NCI-H1694 treated with DMSO at 0.1 percent for 48 hours (cell line): ENCODE results near the gene DOCK4.
"Not testable (repeated sequence)": the region's sequence is repeated elsewhere in the genome, so short reads cannot be mapped to it uniquely, and the experiment has no call there.

ENCODE experiments used
- DNase-seq: peaks from one replicate; lab custom pipeline; 2025; lab: John Stamatoyannopoulos, UW

DOCK4 gene, protein sequence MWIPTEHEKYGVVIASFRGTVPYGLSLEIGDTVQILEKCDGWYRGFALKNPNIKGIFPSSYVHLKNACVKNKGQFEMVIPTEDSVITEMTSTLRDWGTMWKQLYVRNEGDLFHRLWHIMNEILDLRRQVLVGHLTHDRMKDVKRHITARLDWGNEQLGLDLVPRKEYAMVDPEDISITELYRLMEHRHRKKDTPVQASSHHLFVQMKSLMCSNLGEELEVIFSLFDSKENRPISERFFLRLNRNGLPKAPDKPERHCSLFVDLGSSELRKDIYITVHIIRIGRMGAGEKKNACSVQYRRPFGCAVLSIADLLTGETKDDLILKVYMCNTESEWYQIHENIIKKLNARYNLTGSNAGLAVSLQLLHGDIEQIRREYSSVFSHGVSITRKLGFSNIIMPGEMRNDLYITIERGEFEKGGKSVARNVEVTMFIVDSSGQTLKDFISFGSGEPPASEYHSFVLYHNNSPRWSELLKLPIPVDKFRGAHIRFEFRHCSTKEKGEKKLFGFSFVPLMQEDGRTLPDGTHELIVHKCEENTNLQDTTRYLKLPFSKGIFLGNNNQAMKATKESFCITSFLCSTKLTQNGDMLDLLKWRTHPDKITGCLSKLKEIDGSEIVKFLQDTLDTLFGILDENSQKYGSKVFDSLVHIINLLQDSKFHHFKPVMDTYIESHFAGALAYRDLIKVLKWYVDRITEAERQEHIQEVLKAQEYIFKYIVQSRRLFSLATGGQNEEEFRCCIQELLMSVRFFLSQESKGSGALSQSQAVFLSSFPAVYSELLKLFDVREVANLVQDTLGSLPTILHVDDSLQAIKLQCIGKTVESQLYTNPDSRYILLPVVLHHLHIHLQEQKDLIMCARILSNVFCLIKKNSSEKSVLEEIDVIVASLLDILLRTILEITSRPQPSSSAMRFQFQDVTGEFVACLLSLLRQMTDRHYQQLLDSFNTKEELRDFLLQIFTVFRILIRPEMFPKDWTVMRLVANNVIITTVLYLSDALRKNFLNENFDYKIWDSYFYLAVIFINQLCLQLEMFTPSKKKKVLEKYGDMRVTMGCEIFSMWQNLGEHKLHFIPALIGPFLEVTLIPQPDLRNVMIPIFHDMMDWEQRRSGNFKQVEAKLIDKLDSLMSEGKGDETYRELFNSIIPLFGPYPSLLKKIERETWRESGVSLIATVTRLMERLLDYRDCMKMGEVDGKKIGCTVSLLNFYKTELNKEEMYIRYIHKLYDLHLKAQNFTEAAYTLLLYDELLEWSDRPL (N-terminal part only)

DNA sequence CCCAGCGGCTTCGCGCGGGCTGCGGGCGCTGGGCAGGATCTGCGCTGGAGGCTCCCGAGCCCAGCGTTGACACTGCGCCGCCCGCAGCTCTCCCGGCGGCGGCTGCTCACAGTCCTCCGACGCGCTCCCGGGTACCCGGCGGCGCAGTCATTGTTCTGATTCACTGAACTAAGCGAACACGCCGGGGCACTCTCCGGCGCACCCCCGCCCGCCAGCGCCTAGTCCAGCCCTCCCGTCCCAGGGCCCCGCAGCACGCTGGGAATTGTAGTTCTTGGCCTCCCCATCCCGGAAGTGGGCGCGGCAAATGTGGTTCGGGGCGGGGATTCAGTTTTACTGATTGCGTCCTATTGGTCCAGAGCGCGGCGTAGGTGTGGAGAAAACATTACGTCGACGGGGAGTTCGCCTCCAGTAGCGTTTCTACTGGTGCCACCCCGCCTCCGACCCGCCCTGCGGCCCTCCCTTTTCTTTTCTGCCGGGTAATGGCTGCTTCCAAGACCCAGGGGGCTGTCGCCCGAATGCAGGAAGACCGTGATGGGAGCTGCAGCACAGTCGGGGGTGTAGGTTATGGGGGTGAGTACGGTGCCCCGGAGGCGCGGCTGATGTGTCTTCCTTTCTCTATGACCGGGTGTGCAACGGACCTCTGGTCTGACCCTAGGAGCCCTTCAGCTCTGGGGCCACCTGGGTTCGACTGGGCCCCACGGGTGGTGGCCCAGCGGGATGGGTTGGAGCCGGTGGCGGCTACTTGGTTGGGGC is at the start of gene DOCK4, which contains the start of gene ZNF277:
Gene DOCK4, minus strand, starts transcription at position 162 of the 753 bp plus-strand sequence. CDS start 261 bp downstream, outside the sequence.
Gene ZNF277, plus strand, starts transcription at position 458 of the 753 bp plus-strand sequence. Its CDS starts 22 bp downstream, at position 480.
- DNase-seq: peak; percentile 96

- DNase-seq: no peak
Observed at GRCh38 chr7:112255388-112255720, 49.2 kb upstream of the DOCK4 start.

- no peak for DNase-seq
Observed at GRCh38 chr7:112254709-112255387, 48.6 kb upstream of the DOCK4 start.

- no peak for DNase-seq
Observed at GRCh38 chr7:112254156-112254555, 48.0 kb upstream of the DOCK4 start.

GRCh38 chr7:112252691-112253090 is 46.5 kb upstream of the DOCK4 start:
- no peak for DNase-seq

DNA sequence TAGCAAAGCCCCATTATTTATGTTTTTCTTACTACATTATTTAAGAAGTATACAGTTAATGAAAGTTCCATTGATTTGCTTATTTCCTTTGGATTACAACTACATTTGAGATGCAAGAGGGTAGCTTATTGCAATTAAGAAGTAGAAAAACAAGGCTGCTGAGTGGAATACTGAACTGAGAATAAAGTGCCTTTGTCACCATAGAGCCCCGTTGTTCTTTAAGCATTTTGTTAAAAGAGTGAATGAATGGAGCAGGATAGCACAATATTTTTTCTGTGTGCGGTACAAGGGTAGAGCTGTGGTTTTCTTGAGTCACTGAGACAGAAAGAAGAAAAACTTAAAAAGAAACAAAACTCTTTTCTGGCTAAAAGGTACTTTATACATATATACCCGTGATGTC is 45.9 kb upstream of the DOCK4 start:
- no peak for DNase-seq

DNA sequence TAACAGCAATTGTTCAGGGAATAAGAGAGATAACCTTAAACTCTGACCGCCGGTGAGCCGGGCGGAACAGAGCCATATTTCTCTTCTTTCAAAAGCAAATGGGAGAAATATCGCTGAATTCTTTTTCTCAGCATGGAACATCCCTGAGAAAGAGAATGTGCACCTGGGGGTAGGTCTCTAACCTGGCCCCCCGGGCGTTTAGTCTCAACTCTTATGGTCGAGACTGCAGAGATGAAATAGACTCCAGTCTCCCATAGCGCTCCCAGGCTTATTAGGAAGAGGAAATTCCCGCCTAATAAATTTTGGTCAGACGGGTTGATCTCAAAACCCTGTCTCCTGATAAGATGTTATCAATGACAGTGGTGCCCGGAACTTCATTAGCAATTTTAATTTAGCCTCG is 43.8 kb upstream of the DOCK4 start:
- not testable (repeated sequence) for DNase-seq

DNA sequence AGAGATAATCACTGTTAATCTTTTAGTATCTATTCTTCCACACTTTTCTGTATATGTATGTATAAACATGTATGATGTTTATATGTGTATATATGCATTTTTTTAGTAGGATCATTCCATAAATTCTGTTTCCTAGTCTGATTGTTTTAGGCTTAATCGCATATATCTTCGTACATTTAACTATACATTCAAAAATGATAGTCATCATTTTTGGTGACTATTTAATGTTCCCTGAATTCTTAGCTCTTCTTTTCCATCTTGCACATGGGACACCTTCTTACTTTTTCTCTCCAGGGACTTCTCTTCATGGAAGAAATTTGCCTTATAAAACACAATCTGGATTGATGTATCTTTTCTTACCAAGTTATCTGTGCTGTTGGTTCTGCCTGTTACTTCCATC is 42.4 kb upstream of the DOCK4 start:
- DNase-seq: no peak

DNA sequence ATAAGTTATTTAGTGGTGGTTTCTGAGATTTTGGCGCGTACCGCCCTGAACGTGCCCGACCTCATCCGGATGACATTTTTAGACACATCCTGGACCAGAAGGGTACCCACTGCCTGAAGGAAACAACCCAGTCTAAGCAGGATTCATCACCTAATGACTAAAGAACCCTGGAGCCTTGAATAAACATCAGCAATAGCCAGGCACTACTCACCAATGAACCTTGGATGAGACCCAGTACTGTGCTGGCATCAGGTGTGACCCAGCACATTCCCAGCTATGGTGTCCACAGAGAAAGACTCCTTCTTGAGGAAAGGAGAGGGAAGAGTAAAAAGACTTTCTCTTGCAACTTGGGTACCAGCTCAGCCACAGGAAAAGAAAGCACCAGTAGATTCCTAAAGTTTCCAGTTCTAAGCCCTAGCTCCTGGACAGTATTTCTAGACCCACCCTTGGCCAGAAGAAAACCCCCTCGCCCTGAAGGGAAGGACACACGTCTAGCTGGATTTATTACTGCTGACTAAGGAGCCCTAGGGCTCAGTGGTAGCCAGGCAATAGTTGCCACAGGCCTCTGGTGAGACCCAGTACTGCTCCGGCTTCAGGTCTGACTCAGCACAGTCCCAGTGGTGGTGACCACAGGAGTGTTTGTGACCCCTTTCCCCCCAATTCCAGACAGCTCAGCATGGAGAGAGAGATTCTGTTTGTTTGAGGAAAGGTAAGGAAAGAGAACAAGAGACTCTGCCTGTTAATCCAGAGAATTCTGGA is 32.8 kb upstream of the DOCK4 start:
- DNase-seq: no peak

GRCh38 chr7:112238330-112238729 is 32.1 kb upstream of the DOCK4 start:
- DNase-seq: no peak

GRCh38 chr7:112236597-112236996 is 30.4 kb upstream of the DOCK4 start:
- no peak for DNase-seq

GRCh38 chr7:112234147-112234546 is 27.9 kb upstream of the DOCK4 start:
- DNase-seq: no peak

DNA sequence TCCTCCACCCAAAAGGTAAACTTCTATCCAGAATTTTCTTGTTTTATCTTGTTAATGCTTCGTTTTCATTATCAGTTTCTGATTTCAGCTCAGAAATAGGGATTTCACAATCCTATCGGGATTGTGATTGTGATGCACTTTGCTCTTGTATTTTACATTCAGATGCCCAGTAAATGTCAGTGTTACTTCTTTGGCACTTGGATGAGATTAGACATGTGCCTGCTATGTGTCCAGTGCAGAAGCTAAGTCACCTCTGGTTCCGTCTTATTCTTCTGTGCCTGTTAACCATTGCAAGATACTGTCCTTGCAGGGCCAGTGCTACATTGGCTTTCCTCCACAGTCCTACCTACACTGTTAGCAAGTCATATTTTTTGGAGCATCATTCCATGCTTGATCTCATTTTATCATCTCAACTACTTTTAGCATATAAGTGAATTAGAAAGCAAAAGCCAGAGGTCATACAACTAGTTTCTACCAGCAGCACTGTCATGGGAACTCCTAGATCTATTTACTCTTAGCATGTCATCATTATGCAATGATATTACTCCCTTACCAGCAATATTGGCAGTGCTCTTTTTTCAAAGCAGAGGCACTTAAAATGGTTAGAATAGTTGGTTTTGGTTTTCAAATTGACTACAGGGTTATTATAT is 27.0 kb upstream of the DOCK4 start:
- DNase-seq: no peak

DNA sequence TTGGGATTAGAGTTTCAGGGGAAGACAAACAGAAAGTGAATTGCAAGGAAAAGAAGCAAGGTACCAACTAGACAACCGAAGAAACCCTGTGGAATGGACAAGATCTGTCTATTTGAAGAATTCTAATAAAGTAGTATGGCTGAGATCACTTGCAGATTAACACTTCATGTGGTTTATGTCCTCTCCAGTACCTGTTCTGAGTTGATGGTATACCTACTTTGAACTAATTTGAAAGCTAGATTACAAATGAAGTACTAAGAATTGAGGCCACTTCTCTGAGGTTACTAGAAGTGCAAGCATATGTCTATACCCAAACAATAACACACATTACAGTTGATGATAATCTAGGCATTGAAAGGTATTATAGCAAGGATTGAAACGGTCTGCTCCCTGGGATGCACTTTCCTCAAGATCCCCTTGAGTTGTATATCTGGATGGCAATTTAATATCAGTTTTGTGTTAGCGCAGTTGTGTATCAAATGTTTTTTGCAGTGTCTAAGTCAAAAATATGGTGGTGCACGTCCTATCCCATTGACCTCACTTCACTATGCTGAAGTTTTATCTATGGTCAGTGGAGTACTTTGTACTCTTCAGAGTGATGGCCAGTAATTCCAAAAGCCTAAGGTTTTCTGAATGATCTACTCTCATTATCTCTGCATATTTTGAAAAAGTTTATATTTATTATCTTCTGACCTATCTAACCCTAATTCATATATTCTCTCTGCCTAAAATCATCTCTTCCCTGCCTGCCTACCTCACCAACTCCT is 26.2 kb upstream of the DOCK4 start:
- DNase-seq: no peak

GRCh38 chr7:112228632-112229031 is 22.4 kb upstream of the DOCK4 start:
- no peak for DNase-seq

- no peak for DNase-seq
Observed at GRCh38 chr7:112226701-112227276, 20.6 kb upstream of the DOCK4 start.

GRCh38 chr7:112225006-112225405 is 18.8 kb upstream of the DOCK4 start:
- DNase-seq: no peak

DNA sequence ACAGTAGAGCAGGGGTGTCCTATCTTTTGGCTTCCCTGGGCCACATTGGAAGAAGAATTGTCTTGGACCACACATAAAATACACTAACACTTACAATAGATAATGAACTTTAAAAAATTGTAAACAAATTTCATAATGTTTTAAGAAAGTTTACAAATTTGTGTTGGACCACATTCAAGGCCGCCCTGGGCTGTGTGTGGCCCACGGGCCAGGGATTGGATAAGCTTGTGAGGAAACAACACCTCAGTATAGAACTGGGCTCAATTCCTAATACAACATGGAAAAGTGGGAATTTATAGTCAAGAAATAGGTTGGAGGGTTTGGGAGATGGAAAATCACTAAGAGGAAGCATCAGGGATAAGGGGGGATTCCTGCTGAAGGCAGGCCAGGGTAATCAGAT is 18.0 kb upstream of the DOCK4 start:
- DNase-seq: no peak

GRCh38 chr7:112223310-112223709 is 17.1 kb upstream of the DOCK4 start:
- DNase-seq: no peak
